Neural crest cell (in vitro differentiated cells): Measurements from ENCODE around the gene DAPK3. TPM values are rescaled to one million over a fixed set of nuclear protein-coding genes. Genes with fewer than 3 reads are reported as not detected.

Experiments
- DNase-seq: peaks from one replicate; pipeline ENCODE4 v3.0.0; 2021; ENCODE audit warnings: low read depth, mixed read lengths, low spot score
- H3K27ac Mint-ChIP-seq: one replicate; pipeline ENCODE4 v1.8.0; 2021; ENCODE audit warnings: mild to moderate bottlenecking, mixed read lengths; ENCODE audit not compliant: unreplicated experiment
- H3K27me3 Mint-ChIP-seq: 2 replicates; pipeline ENCODE4 v1.8.0; 2021; ENCODE audit warnings: low read depth, mild to moderate bottlenecking, mixed read lengths
- H3K36me3 Mint-ChIP-seq: 2 replicates; pipeline ENCODE4 v1.8.0; 2021; ENCODE audit warnings: low read depth, mild to moderate bottlenecking, mixed read lengths
- H3K4me1 Mint-ChIP-seq: 2 replicates; pipeline ENCODE4 v1.8.0; 2021; ENCODE audit warnings: mixed read lengths
- H3K4me3 Mint-ChIP-seq: one replicate; pipeline ENCODE4 v1.8.0; 2021; ENCODE audit warnings: mild to moderate bottlenecking, mixed read lengths
- H3K9me3 Mint-ChIP-seq: 2 replicates; pipeline ENCODE4 v1.8.0; 2021; ENCODE audit warnings: mixed read lengths
- CTCF ChIP-seq: fragments of 200-600 bp; sonication (generic); conservative IDR thresholded peaks from 2 replicates; pipeline ENCODE4 v1.5.0; 2021; ENCODE audit warnings: antibody characterized with exemption, mild to moderate bottlenecking
- microRNA-seq: library from miRNA; unstranded; fragments of <30 nt; microRNA quantifications from one replicate; pipeline ENCODE4, GENCODE V29; 2020
- total RNA-seq: library from RNA; stranded (reverse); gene quantifications from 2 replicates; pipeline ENCODE4 v1.2.1, GENCODE V29; 2021

Gene DAPK3
- total RNA-seq, 1 donor from 2014 or later = 63.1 TPM

- Mint-ChIP-seq H3K4me3 (no peak overlapping the region), H3K27me3 (no peaks in the 10 kb centered on the region), H3K9me3 (peaks cover 3% of the 10 kb centered on the region), H3K4me1 (no peaks in the 10 kb centered on the region), H3K36me3 (peaks cover 10% of the 10 kb centered on the region), H3K27ac (no peak overlapping the region)
- TF ChIP-seq CTCF = no peak
- DNase-seq = no peak
These were observed 56.7 kb downstream of the DAPK3 start for GRCh38 chr19:3914199-3914598.

GRCh38 chr19:3910105-3910504 is 60.8 kb downstream of the DAPK3 start:
- no peak overlapping the region for H3K27ac Mint-ChIP-seq
- no peaks in the 10 kb centered on the region for H3K4me1 Mint-ChIP-seq
- H3K36me3 Mint-ChIP-seq = peaks cover 8% of the 10 kb centered on the region
- H3K4me3 Mint-ChIP-seq = no peak overlapping the region
- no peaks in the 10 kb centered on the region for H3K27me3 Mint-ChIP-seq
- TF ChIP-seq CTCF = no peak
- no peaks in the 10 kb centered on the region for H3K9me3 Mint-ChIP-seq
- no peak for DNase-seq

Small RNA genes within 50 kb of the gene (microRNA-seq; reads per million reads assigned to microRNA genes)
- not detected for gene MIR637

Other genes with a start within 250 kb of the DAPK3 start
- 22.8 and 24.5 TPM in 2 replicates for gene APBA3, start 209.4 kb downstream of the DAPK3 start, total RNA-seq
- gene MRPL54, start 208.4 kb downstream of the DAPK3 start, total RNA-seq = 41.7 and 41.9 TPM in 2 replicates
- gene RAX2, start 198.9 kb downstream of the DAPK3 start, total RNA-seq = not detected in 2 replicates
- not detected in 2 replicates for gene MATK, start 184.7 kb downstream of the DAPK3 start, total RNA-seq
- 4.2 and 5.0 TPM in 2 replicates for gene ZFR2, start 102.1 kb downstream of the DAPK3 start, total RNA-seq
- gene ATCAY, start 90.4 kb downstream of the DAPK3 start, total RNA-seq = 14.2 and 16.1 TPM in 2 replicates
- gene NMRK2, start 38.0 kb downstream of the DAPK3 start, total RNA-seq = not detected in 2 replicates
- gene EEF2, start 14.4 kb upstream of the DAPK3 start, total RNA-seq = 2,663 and 2,725 TPM in 2 replicates
- gene PIAS4, start 36.6 kb upstream of the DAPK3 start, total RNA-seq = 49.6 and 58.8 TPM in 2 replicates
- 15.2 and 15.7 TPM in 2 replicates for gene ZBTB7A, start 95.8 kb upstream of the DAPK3 start, total RNA-seq
- gene MAP2K2, start 153.0 kb upstream of the DAPK3 start, total RNA-seq = 171 and 178 TPM in 2 replicates
- gene CREB3L3, start 182.5 kb upstream of the DAPK3 start, total RNA-seq = not detected in 2 replicates
- 33.9 and 34.8 TPM in 2 replicates for gene SIRT6, start 211.5 kb upstream of the DAPK3 start, total RNA-seq
- gene ANKRD24, start 211.6 kb upstream of the DAPK3 start, total RNA-seq = 0.19 and 0.27 TPM in 2 replicates